H1 (cell line): Measurements from ENCODE around the gene KLHL41. TPM values are rescaled to one million over a fixed set of nuclear protein-coding genes. Genes with fewer than 3 reads are reported as not detected.

ENCODE experiments used
- CTCF ChIA-PET: fragments of 300-600 bp; sonication (Branson Sonifier 250); formaldehyde crosslinking; loops from one replicate; lab custom pipeline; 2021; ENCODE audit not compliant: partially characterized antibody; lab: Charles Lee
- POLR2A ChIA-PET: fragments of 300-600 bp; sonication (Branson Sonifier 250); formaldehyde crosslinking; loops from one replicate; lab custom pipeline; 2021; ENCODE audit warnings: inconsistent platforms; ENCODE audit not compliant: partially characterized antibody; lab: Charles Lee
- DNase-seq, 2 experiments: peaks; one replicate each; pipeline versions ENCODE4 v3.0.0 to v3.0.0-alpha.2; 2010 to 2022; ENCODE audit warnings: low spot score in 2 of 2, low read depth in 1 of 2, mixed read lengths in 1 of 2
- FAIRE-seq: peaks from 2 replicates; lab custom pipeline; 2011; peaks lifted over from hg19 to GRCh38; lab: Jason Lieb, UNC
- H2AFZ ChIP-seq: 2 replicates; pipeline ENCODE4 v1.8.1; 2012; ENCODE audit warnings: low read length, inconsistent platforms
- H2AK5ac ChIP-seq: 2 replicates; pipeline ENCODE4 v1.6.1; 2013; ENCODE audit warnings: low read depth, low read length
- H2BK120ac ChIP-seq: replicated peaks from 2 replicates; pipeline ENCODE3; 2013; ENCODE audit warnings: low read depth, low read length, inconsistent platforms
- H2BK12ac ChIP-seq: 2 replicates; pipeline ENCODE4 v1.6.1; 2013; ENCODE audit warnings: low read depth, low read length
- H2BK15ac ChIP-seq: 2 replicates; pipeline ENCODE4 v1.6.1; 2013; ENCODE audit warnings: low read length
- H2BK20ac ChIP-seq: 2 replicates; pipeline ENCODE4 v1.6.1; 2013; ENCODE audit warnings: low read length
- H2BK5ac ChIP-seq: 2 replicates; pipeline ENCODE4 v1.6.1; 2013; ENCODE audit warnings: low read depth, low read length
- H3K14ac ChIP-seq: 2 replicates; pipeline ENCODE4 v1.6.1; 2013; ENCODE audit warnings: inconsistent platforms; ENCODE audit not compliant: insufficient read length
- H3K18ac ChIP-seq: 2 replicates; pipeline ENCODE4 v1.6.1; 2013; ENCODE audit warnings: low read length; ENCODE audit errors: extremely low read depth
- H3K23ac ChIP-seq: 2 replicates; pipeline ENCODE4 v1.6.1; 2013; ENCODE audit warnings: inconsistent platforms; ENCODE audit not compliant: insufficient read length
- H3K23me2 ChIP-seq: 2 replicates; pipeline ENCODE4 v1.6.1; 2013; ENCODE audit warnings: low read depth, low read length
- H3K27ac ChIP-seq: 2 replicates; pipeline ENCODE4 v1.6.1; 2011; ENCODE audit warnings: low read depth, low read length, inconsistent platforms
- H3K27me3 ChIP-seq, 4 experiments: replicated peaks in 1 of 4; 1 replicate in 1 of 4; 2 replicates in 3 of 4; pipeline versions ENCODE4 v1.6.1 to v1.8.1; 2011 to 2013; ENCODE audit warnings: low read length in 3 of 4, mild to moderate bottlenecking in 3 of 4, inconsistent platforms in 2 of 4, mixed read lengths in 2 of 4, moderate library complexity in 1 of 4; ENCODE audit not compliant: control insufficient read depth in 3 of 4, insufficient read depth in 3 of 4; ENCODE audit errors: extremely low read depth in 1 of 4
- H3K36me3 ChIP-seq, 4 experiments: 2 replicates each; pipeline versions ENCODE4 v1.6.1 to v1.8.1; 2011 to 2013; ENCODE audit warnings: mild to moderate bottlenecking in 4 of 4, low read length in 3 of 4, moderate library complexity in 2 of 4, control low read depth in 1 of 4, inconsistent platforms in 1 of 4; ENCODE audit not compliant: insufficient read depth in 4 of 4, control insufficient read depth in 2 of 4
- H3K4ac ChIP-seq: replicated peaks from 2 replicates; pipeline ENCODE3; 2013; ENCODE audit warnings: low read length, low read depth, mixed read lengths, inconsistent platforms; ENCODE audit not compliant: insufficient read length
- H3K4me1 ChIP-seq, 4 experiments: replicated peaks in 1 of 4; 1 replicate in 1 of 4; 2 replicates in 3 of 4; pipeline versions ENCODE4 v1.6.1 to v1.8.1; 2011 to 2013; ENCODE audit warnings: low read length in 3 of 4, inconsistent platforms in 2 of 4, mixed read lengths in 1 of 4; ENCODE audit not compliant: insufficient read depth in 4 of 4, control insufficient read depth in 3 of 4
- H3K4me2 ChIP-seq, 2 experiments: 2 replicates each; pipeline versions ENCODE4 v1.6.1 to v1.8.1; 2011 to 2013; ENCODE audit warnings: low read depth in 2 of 2, low read length in 2 of 2, control low read depth in 1 of 2, inconsistent platforms in 1 of 2, mild to moderate bottlenecking in 1 of 2; ENCODE audit not compliant: insufficient read depth in 1 of 2
- H3K4me3 ChIP-seq, 4 experiments: fragments of 200-600, 300-600 bp in 1 of 4; sonication (generic), shearing (Covaris generic), sonication (Bioruptor Twin) in 1 of 4; 2 replicates each; pipeline versions ENCODE4 v1.5.1 to v1.8.1; 2011 to 2016; ENCODE audit warnings: low read length in 4 of 4, low read depth in 3 of 4, control low read depth in 2 of 4, inconsistent platforms in 2 of 4, mild to moderate bottlenecking in 2 of 4, mixed read lengths in 1 of 4, moderate library complexity in 1 of 4; ENCODE audit not compliant: insufficient read depth in 2 of 4; ENCODE audit errors: extremely low read depth in 1 of 4
- H3K56ac ChIP-seq: replicated peaks from 2 replicates; pipeline ENCODE3; 2013; ENCODE audit warnings: low read depth, mild to moderate bottlenecking, mixed read lengths, low read length, inconsistent platforms; ENCODE audit not compliant: insufficient read length
- H3K79me1 ChIP-seq: 2 replicates; pipeline ENCODE4 v1.6.1; 2013; ENCODE audit warnings: low read depth, low read length, control low read depth
- H3K79me2 ChIP-seq, 2 experiments: 2 replicates each; pipeline versions ENCODE4 v1.6.1 to v1.8.1; 2012 to 2013; ENCODE audit warnings: low read length in 2 of 2, mild to moderate bottlenecking in 2 of 2, inconsistent platforms in 1 of 2; ENCODE audit not compliant: insufficient read depth in 2 of 2, control insufficient read depth in 1 of 2
- H3K9ac ChIP-seq, 4 experiments: replicated peaks in 1 of 4; 1 replicate in 1 of 4; 2 replicates in 3 of 4; pipeline versions ENCODE4 v1.6.1 to v1.8.1; 2011 to 2013; ENCODE audit warnings: low read depth in 3 of 4, low read length in 3 of 4, control low read depth in 2 of 4, mild to moderate bottlenecking in 2 of 4, moderate library complexity in 2 of 4, inconsistent platforms in 1 of 4; ENCODE audit errors: extremely low read depth in 1 of 4
- H3K9me3 ChIP-seq, 2 experiments: 2 replicates each; pipeline versions ENCODE4 v1.6.1 to v1.8.1; 2012 to 2013; ENCODE audit warnings: mild to moderate bottlenecking in 2 of 2, moderate library complexity in 2 of 2, control low read depth in 1 of 2, inconsistent platforms in 1 of 2, low read depth in 1 of 2, low read length in 1 of 2, mixed read lengths in 1 of 2; ENCODE audit not compliant: insufficient read depth in 2 of 2
- H4K20me1 ChIP-seq, 2 experiments: replicated peaks in 1 of 2; 2 replicates each; pipeline versions ENCODE3 to v1.8.1; 2011 to 2013; ENCODE audit warnings: inconsistent platforms in 2 of 2, low read length in 2 of 2, mild to moderate bottlenecking in 1 of 2; ENCODE audit not compliant: insufficient read depth in 2 of 2, control insufficient read depth in 1 of 2
- H4K5ac ChIP-seq: 2 replicates; pipeline ENCODE4 v1.6.1; 2013; ENCODE audit warnings: low read length, low read depth, mixed read lengths, inconsistent platforms; ENCODE audit not compliant: insufficient read length
- H4K8ac ChIP-seq: 2 replicates; pipeline ENCODE4 v1.8.0; 2013; ENCODE audit warnings: mild to moderate bottlenecking, moderate library complexity, low read length, inconsistent platforms; ENCODE audit not compliant: insufficient read depth; ENCODE audit errors: extremely low read depth
- H4K91ac ChIP-seq: replicated peaks from 2 replicates; pipeline ENCODE3; 2013; ENCODE audit warnings: low read length, mixed read lengths, inconsistent platforms; ENCODE audit not compliant: insufficient read length
- ASH2L ChIP-seq: fragments of 200-600, 300-600 bp; sonication (generic); IDR thresholded peaks from one replicate; pipeline ENCODE4 v1.7.1; 2017; ENCODE audit warnings: low read length
- CBX8 ChIP-seq: fragments of 300-800, 300-1000 bp; sonication (generic); IDR thresholded peaks from 2 replicates; pipeline ENCODE4 v1.7.1; 2016; ENCODE audit warnings: low read depth, low read length, borderline replicate concordance
- CEBPB ChIP-seq: IDR thresholded peaks from 2 replicates; pipeline ENCODE4 v1.6.1; 2012; ENCODE audit warnings: low read depth, low read length
- EZH2 ChIP-seq: fragments of 200-600 bp; sonication (generic); IDR thresholded peaks from 2 replicates; pipeline ENCODE4 v1.7.1; 2012; ENCODE audit warnings: low read depth, mild to moderate bottlenecking, moderate library complexity, low read length, inconsistent platforms; ENCODE audit not compliant: severe bottlenecking
- KDM4A ChIP-seq: IDR thresholded peaks from one replicate; pipeline ENCODE4 v1.7.1; 2012; ENCODE audit warnings: low read depth, mild to moderate bottlenecking, moderate library complexity, low read length, inconsistent platforms; ENCODE audit not compliant: severe bottlenecking
- POLR2A ChIP-seq, 2 experiments: IDR thresholded peaks; 1 replicate in 1 of 2; 2 replicates in 1 of 2; pipeline ENCODE4 v1.6.1; 2011; ENCODE audit warnings: low read depth in 2 of 2, low read length in 2 of 2, mild to moderate bottlenecking in 2 of 2; ENCODE audit errors: control extremely low read depth in 1 of 2
- POU5F1 ChIP-seq: IDR thresholded peaks from 2 replicates; pipeline ENCODE4 v1.6.1; 2011; ENCODE audit warnings: low read depth, mild to moderate bottlenecking, low read length, moderate library complexity
- RBBP5 ChIP-seq: IDR thresholded peaks from 2 replicates; pipeline ENCODE4 v1.7.1; 2012; ENCODE audit warnings: low read depth, mild to moderate bottlenecking, inconsistent platforms, low read length, moderate library complexity, borderline replicate concordance
- RXRA ChIP-seq: IDR thresholded peaks from 2 replicates; pipeline ENCODE4 v1.6.1; 2011; ENCODE audit warnings: low read depth, mild to moderate bottlenecking, low read length, moderate library complexity; ENCODE audit not compliant: insufficient read depth
- SAP30 ChIP-seq: fragments of 300-600 bp; sonication (generic); IDR thresholded peaks from 2 replicates; pipeline ENCODE4 v1.7.1; 2012; ENCODE audit warnings: low read length, moderate library complexity, mild to moderate bottlenecking, inconsistent platforms; ENCODE audit not compliant: insufficient read depth, insufficient replicate concordance
- SIRT6 ChIP-seq: IDR thresholded peaks from one replicate; pipeline ENCODE4 v1.7.1; 2012; ENCODE audit warnings: low read length, inconsistent platforms
- SIX5 ChIP-seq: IDR thresholded peaks from 2 replicates; pipeline ENCODE4 v1.6.1; 2011; ENCODE audit warnings: mild to moderate bottlenecking, low read depth, low read length
- SRF ChIP-seq: IDR thresholded peaks from 2 replicates; pipeline ENCODE4 v1.6.1; 2011; ENCODE audit warnings: mild to moderate bottlenecking, low read depth, low read length, moderate library complexity
- WGBS, 2 experiments: shearing (Covaris generic) in 1 of 2; methylation state at CpG; one replicate each; pipeline versions ENCODE4 v1.1.6 to v1.1.7; 2013 to 2015; ENCODE audit warnings: low lambda C conversion rate in 2 of 2, mixed read lengths in 2 of 2, inconsistent platforms in 1 of 2, low coverage in 1 of 2, missing lambda C conversion rate in 1 of 2; ENCODE audit not compliant: insufficient replicate concordance in 2 of 2, insufficient coverage in 1 of 2, insufficient read length in 1 of 2; ENCODE audit errors: extremely low coverage in 1 of 2, missing lambda C conversion rate in 1 of 2; 5-methylcytosine and 5-hydroxymethylcytosine counted together
- polyA plus RNA-seq, 7 experiments: library from polyadenylated mRNA; depleted of rRNA in 3 of 7; stranded (reverse) in 5 of 7; unstranded in 2 of 7; fragments of >200 nt in 5 of 7; fragments of 200-250 nt in 2 of 7; gene quantifications; 1 replicate in 5 of 7; 2 replicates in 1 of 7; 4 replicates in 1 of 7; pipeline versions ENCODE4 v1.2.1 to v1.2.3, GENCODE V29; 2011 to 2013; ENCODE audit warnings: missing spikeins in 2 of 7, mixed read lengths in 2 of 7
- total RNA-seq: library from RNA; stranded (reverse); fragmentation: NEBNext Ultra II Directional; extraction: Animal tissue kit (Norgen Biotek cat#: 25700); gene quantifications from 2 replicates; pipeline ENCODE4 v1.2.1, GENCODE V29; 2021

KLHL41 gene
- total and polyA plus RNA-seq, 2 of the 8 experiments (the other 6 are each of a cell fraction or from before 2014, with no cell fraction given): not detected

GRCh38 chr2:169562519-169562918, 53.0 kb downstream of the KLHL41 start:
- FAIRE-seq: no peak
- Histone ChIP-seq H2BK120ac (no peak overlapping the region), H3K9me3 (no peaks in the 10 kb centered on the region), H3K4me2 (no peak overlapping the region), H3K23me2 (no peaks in the 10 kb centered on the region), H3K79me1 (no peaks in the 10 kb centered on the region), H3K4me1 (no peaks in the 10 kb centered on the region), H2AK5ac (no peak overlapping the region), H3K4me3 (no peak overlapping the region), H3K56ac (no peak overlapping the region), H4K8ac (no peak overlapping the region), H4K5ac (no peak overlapping the region), H3K36me3 (peaks cover 0 to 27% (median 2%) of the 10 kb centered on the region in 4 experiments; a peak in 3 of 8 replicates), H2BK12ac (no peak overlapping the region), H2BK20ac (no peak overlapping the region), H3K27me3 (no peaks in the 10 kb centered on the region), H2BK15ac (no peak overlapping the region), H3K9ac (no peak overlapping the region), H3K14ac (no peak overlapping the region), H3K4ac (no peak overlapping the region), H2AFZ (no peak overlapping the region), H4K20me1 (peaks cover 0 to 2% of the 10 kb centered on the region in 2 experiments), H3K23ac (no peak overlapping the region), H3K18ac (no peak overlapping the region), H3K27ac (no peak overlapping the region), H4K91ac (no peak overlapping the region), H3K79me2 (no peaks in the 10 kb centered on the region), H2BK5ac (no peak overlapping the region)
- WGBS, 2 experiments: 94% methylated on average over 2 of the region's 2 CpGs; no CpG with 5 or more reads in 1 of the 2 experiments
- DNase-seq: no peak
- POLR2A ChIA-PET: interaction anchor here (0.7 to 1.4 kb wide), 4 partner anchors 11 to 36 kb away, joined by 3 to 6 read pairs (median 4); partner anchors contain the start of genes FASTKD1 and PPIG
- CTCF ChIA-PET: interaction anchor here (0.8 to 0.9 kb wide), 2 partner anchors 10 to 44 kb away, joined by 3 to 4 read pairs; no protein-coding TSS in a partner anchor
- TF ChIP-seq SRF (no peak), POU5F1 (no peak), ASH2L (no peak), CBX8 (no peak), SAP30 (no peak), RBBP5 (no peak), POLR2A (IDR thresholded peaks at IDR 0.05; ENCODE audit: control extremely low read depth in 1 of 2, low read depth in 2 of 2, low read length in 2 of 2) (no peak), RXRA (no peak), SIX5 (no peak), EZH2 (no peak), KDM4A (no peak), CEBPB (no peak), SIRT6 (no peak)
